GM21786 (cell line): ENCODE data around the gene PAM16.

ENCODE experiments used
- ATAC-seq: cut with Tn5 transposase; IDR thresholded peaks from one replicate; pipeline ENCODE4 v1.9.1; 2021; ENCODE audit not compliant: unreplicated experiment

PAM16 gene

GRCh38 chr16:4306470-4307214, 44.5 kb downstream of the PAM16 start:
- no peak for ATAC-seq

GRCh38 chr16:4303973-4304372, 47.1 kb downstream of the PAM16 start:
- ATAC-seq: no peak

- ATAC-seq: no peak
These were observed 49.2 kb downstream of the PAM16 start for GRCh38 chr16:4301968-4302367.

GRCh38 chr16:4301177-4301576, 49.9 kb downstream of the PAM16 start:
- ATAC-seq: no peak

- no peak for ATAC-seq
These were observed 52.2 kb downstream of the PAM16 start for GRCh38 chr16:4298761-4299522.

- no peak for ATAC-seq
These were observed 53.6 kb downstream of the PAM16 start for GRCh38 chr16:4297480-4297879.

GRCh38 chr16:4295581-4295980, 55.5 kb downstream of the PAM16 start:
- no peak for ATAC-seq

- no peak for ATAC-seq
These were observed 57.2 kb downstream of the PAM16 start for GRCh38 chr16:4293822-4294457.

- ATAC-seq: no peak
These were observed 57.9 kb downstream of the PAM16 start for GRCh38 chr16:4293181-4293716.

GRCh38 chr16:4291699-4292098, 59.4 kb downstream of the PAM16 start:
- no peak for ATAC-seq
